ENCODE measurements around the gene VPS51. TPM values are rescaled to one million over a fixed set of nuclear protein-coding genes. Genes with fewer than 3 reads are reported as not detected.

Gene VPS51
- total and polyA plus RNA-seq, 2 of the 13 experiments (the other 11 are each of a cell fraction or from before 2014, with no cell fraction given), result 76.3 to 90.6 TPM

GRCh38 chr11:65134952-65135632 lies 39.1 kb downstream of the VPS51 start (continued):
- TF ChIP-seq PITX1 (CRISPR knock-in tag; IDR thresholded peaks at IDR 0.05), result no peak
- no peak for TF ChIP-seq ZFP1 (CRISPR knock-in tag; IDR thresholded peaks at IDR 0.05)
- TF ChIP-seq ZNF460 (CRISPR knock-in tag; IDR thresholded peaks at IDR 0.05; ENCODE audit: borderline replicate concordance), result no peak
- no peak for TF ChIP-seq ZNF484 (CRISPR knock-in tag; IDR thresholded peaks at IDR 0.05; ENCODE audit: borderline replicate concordance, low read depth)
- no peak for TF ChIP-seq ZNF34 (CRISPR knock-in tag; IDR thresholded peaks at IDR 0.05; ENCODE audit: borderline replicate concordance)
- TF ChIP-seq PBX3 (CRISPR knock-in tag; IDR thresholded peaks at IDR 0.05; ENCODE audit: borderline replicate concordance), result no peak
- TF ChIP-seq SMYD3 (CRISPR knock-in tag; IDR thresholded peaks at IDR 0.05), result 0 out of 2 replicates have a peak, but pooled peaks have one; percentile 41
- no peak for TF ChIP-seq TERF1 (CRISPR knock-in tag; IDR thresholded peaks at IDR 0.05)
- TF ChIP-seq AFF4 (CRISPR knock-in tag; IDR thresholded peaks at IDR 0.05), result no peak
- no peak for TF ChIP-seq CEBPB (IDR thresholded peaks at IDR 0.05; ENCODE audit: borderline replicate concordance, low read depth, low read length)
- TF ChIP-seq RBM22 (optimal IDR thresholded peaks at IDR 0.05; ENCODE audit: low read length), result peak; percentile 97
- TF ChIP-seq BCL6 (CRISPR knock-in tag; IDR thresholded peaks at IDR 0.05), result no peak
- TF ChIP-seq MLXIP (CRISPR knock-in tag; IDR thresholded peaks at IDR 0.05; ENCODE audit: borderline replicate concordance), result no peak
- TF ChIP-seq ZNF703 (CRISPR knock-in tag; IDR thresholded peaks at IDR 0.05; ENCODE audit: borderline replicate concordance), result no peak
- TF ChIP-seq THAP8 (CRISPR knock-in tag; IDR thresholded peaks at IDR 0.05; ENCODE audit: borderline replicate concordance), result no peak
- no peak; the same call in 1 of the 2 replicates for TF ChIP-seq CTCF (CRISPR knock-in tag; IDR thresholded peaks at IDR 0.05)
- TF ChIP-seq ZNF747 (CRISPR knock-in tag; IDR thresholded peaks at IDR 0.05; ENCODE audit: borderline replicate concordance), result no peak
